Effector memory CD4-positive, alpha-beta T cell (primary cell): ENCODE measurements around the gene RHBDF1.

ENCODE experiments used
- DNase-seq, 3 donors: peaks; one replicate each; pipeline ENCODE4 v3.0.0-alpha.2; 2020
- H3K27ac ChIP-seq: 2 replicates; pipeline ENCODE4 v1.7.0; 2013; ENCODE audit warnings: mild to moderate bottlenecking, low read length, moderate library complexity; ENCODE audit not compliant: insufficient read depth, poor library complexity, severe bottlenecking
- H3K27me3 ChIP-seq: replicated peaks from 2 replicates; pipeline ENCODE4 v1.7.0; 2013; ENCODE audit warnings: mild to moderate bottlenecking, low read length; ENCODE audit not compliant: insufficient read depth, control insufficient read depth, poor library complexity, severe bottlenecking
- H3K36me3 ChIP-seq: 2 replicates; pipeline ENCODE4 v1.7.0; 2013; ENCODE audit warnings: mild to moderate bottlenecking, low read length, moderate library complexity; ENCODE audit not compliant: control insufficient read depth, insufficient read depth
- H3K4me1 ChIP-seq: 2 replicates; pipeline ENCODE4 v1.7.0; 2013; ENCODE audit warnings: low read length, mild to moderate bottlenecking; ENCODE audit not compliant: control insufficient read depth, insufficient read depth, poor library complexity, severe bottlenecking
- H3K4me3 ChIP-seq: 2 replicates; pipeline ENCODE4 v1.7.0; 2013; ENCODE audit warnings: low read length, low read depth, mild to moderate bottlenecking; ENCODE audit not compliant: insufficient read depth, poor library complexity, severe bottlenecking
- H3K9me3 ChIP-seq: 2 replicates; pipeline ENCODE4 v1.7.0; 2013; ENCODE audit warnings: mild to moderate bottlenecking, low read length, moderate library complexity; ENCODE audit not compliant: control insufficient read depth

The RHBDF1 gene

GRCh38 chr16:63998-64913, 8.2 kb downstream of the RHBDF1 start:
- H3K27ac ChIP-seq, result no peak overlapping the region
- DNase-seq, result no peak
- no peaks in the 10 kb centered on the region for H3K27me3 ChIP-seq
- no peak overlapping the region for H3K4me3 ChIP-seq
- H3K4me1 ChIP-seq, result peaks cover 6% of the 10 kb centered on the region
- H3K36me3 ChIP-seq, result no peaks in the 10 kb centered on the region
- H3K9me3 ChIP-seq, result no peaks in the 10 kb centered on the region

DNA sequence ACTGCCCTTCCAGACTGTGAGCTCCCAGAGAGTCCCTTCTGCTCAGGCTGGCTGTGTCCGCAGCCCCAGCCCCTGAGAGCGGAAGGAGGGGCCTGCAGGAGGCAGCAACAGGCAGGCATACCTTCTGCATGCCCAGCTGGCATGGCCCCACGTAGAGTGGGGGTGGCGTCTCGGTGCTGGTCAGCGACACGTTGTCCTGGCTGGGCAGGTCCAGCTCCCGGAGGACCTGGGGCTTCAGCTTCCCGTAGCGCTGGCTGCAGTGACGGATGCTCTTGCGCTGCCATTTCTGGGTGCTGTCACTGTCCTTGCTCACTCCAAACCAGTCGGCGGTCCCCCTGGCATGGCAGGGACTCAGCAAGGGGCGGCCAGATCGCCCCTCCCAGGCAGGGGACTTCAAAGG, 9.0 kb downstream of the RHBDF1 start:
- Histone ChIP-seq H3K27ac (no peak overlapping the region), H3K4me3 (no peak overlapping the region), H3K4me1 (peaks cover 6% of the 10 kb centered on the region), H3K9me3 (no peaks in the 10 kb centered on the region), H3K27me3 (no peaks in the 10 kb centered on the region), H3K36me3 (no peaks in the 10 kb centered on the region)
- no peak for DNase-seq

DNA sequence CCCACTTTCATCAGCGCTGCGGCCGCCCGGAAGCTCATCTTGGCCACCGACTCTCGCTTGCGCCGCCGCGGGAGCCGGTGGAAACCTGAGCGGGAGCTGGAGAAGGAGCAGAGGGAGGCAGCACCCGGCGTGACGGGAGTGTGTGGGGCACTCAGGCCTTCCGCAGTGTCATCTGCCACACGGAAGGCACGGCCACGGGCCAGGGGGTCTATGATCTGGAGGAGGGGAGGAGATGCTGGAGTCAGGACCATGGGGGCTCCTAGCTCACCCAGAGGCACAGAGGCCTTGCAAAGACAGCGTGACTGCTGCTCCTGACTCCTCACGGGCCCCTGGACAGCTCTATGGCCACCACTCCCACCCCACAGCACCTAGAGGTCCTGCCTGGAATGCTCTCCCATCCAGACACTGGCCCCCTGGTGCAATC, 9.5 kb downstream of the RHBDF1 start:
- H3K27ac ChIP-seq, result no peak overlapping the region
- peaks cover 6% of the 10 kb centered on the region for H3K4me1 ChIP-seq
- no peaks in the 10 kb centered on the region for H3K36me3 ChIP-seq
- no peak for DNase-seq
- H3K4me3 ChIP-seq, result no peak overlapping the region
- no peaks in the 10 kb centered on the region for H3K9me3 ChIP-seq
- no peaks in the 10 kb centered on the region for H3K27me3 ChIP-seq

GRCh38 chr16:62283-62967, 10.0 kb downstream of the RHBDF1 start:
- H3K27me3 ChIP-seq, result no peaks in the 10 kb centered on the region
- H3K27ac ChIP-seq, result no peak overlapping the region
- H3K4me1 ChIP-seq, result peaks cover 6% of the 10 kb centered on the region
- no peak for DNase-seq
- no peaks in the 10 kb centered on the region for H3K9me3 ChIP-seq
- no peak overlapping the region for H3K4me3 ChIP-seq
- H3K36me3 ChIP-seq, result no peaks in the 10 kb centered on the region

DNA sequence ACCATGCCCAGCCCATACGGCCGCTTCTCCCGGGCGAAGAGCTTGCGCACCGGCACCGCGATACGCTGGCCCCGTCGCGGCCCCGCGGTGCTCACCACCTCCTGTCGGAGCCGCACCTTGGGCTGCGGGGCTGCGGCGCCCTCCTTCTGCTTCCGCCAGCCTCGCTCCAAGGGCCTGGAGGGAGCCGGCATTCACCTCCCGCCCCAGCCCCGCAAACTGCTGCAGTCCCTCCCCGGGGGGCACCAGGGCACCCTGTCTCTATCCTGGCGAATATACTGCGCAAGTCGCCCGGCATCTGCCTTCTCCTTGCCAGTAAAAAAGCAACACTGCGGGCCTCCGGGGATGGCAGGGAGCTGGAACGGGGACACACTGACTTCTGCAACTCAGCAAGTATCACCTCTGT, 10.6 kb downstream of the RHBDF1 start:
- Histone ChIP-seq H3K4me3 (no peak overlapping the region), H3K9me3 (no peaks in the 10 kb centered on the region), H3K36me3 (no peaks in the 10 kb centered on the region), H3K27ac (no peak overlapping the region), H3K4me1 (peaks cover 6% of the 10 kb centered on the region), H3K27me3 (no peaks in the 10 kb centered on the region)
- DNase-seq, result no peak

GRCh38 chr16:60929-61878, 11.2 kb downstream of the RHBDF1 start:
- H3K9me3 ChIP-seq, result no peaks in the 10 kb centered on the region
- peaks cover 6% of the 10 kb centered on the region for H3K4me1 ChIP-seq
- no peak overlapping the region for H3K4me3 ChIP-seq
- H3K36me3 ChIP-seq, result no peaks in the 10 kb centered on the region
- H3K27ac ChIP-seq, result no peak overlapping the region
- H3K27me3 ChIP-seq, result no peaks in the 10 kb centered on the region
- DNase-seq, result no peak

DNA sequence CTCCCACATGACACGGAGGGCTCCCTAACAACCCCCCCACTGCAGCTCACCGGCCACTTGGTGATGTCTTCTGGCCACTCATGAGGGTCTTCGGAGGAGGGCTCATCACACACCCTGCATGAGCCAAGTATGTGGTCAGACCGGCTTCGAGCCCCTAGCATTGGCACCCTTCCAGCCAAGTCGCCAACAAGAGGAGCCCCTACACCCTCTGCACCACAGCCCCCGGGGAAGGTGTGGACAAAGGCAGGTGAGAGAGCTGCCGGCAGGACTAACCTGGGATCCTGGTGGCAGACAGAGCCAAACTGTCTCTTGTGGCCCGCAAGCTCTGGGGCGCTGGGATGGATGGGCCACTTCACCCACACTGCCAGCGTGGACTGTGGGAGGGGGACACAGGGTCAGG, 12.3 kb downstream of the RHBDF1 start:
- H3K27me3 ChIP-seq, result no peaks in the 10 kb centered on the region
- H3K27ac ChIP-seq, result no peak overlapping the region
- no peak for DNase-seq
- no peaks in the 10 kb centered on the region for H3K9me3 ChIP-seq
- no peaks in the 10 kb centered on the region for H3K4me1 ChIP-seq
- no peaks in the 10 kb centered on the region for H3K36me3 ChIP-seq
- H3K4me3 ChIP-seq, result no peak overlapping the region

- no peaks in the 10 kb centered on the region for H3K36me3 ChIP-seq
- no peak for DNase-seq
These were observed 12.9 kb downstream of the RHBDF1 start for GRCh38 chr16:59440-60059.

More at GRCh38 chr16:59440-60059, 12.9 kb downstream of the RHBDF1 start:
- H3K9me3 ChIP-seq, result no peaks in the 10 kb centered on the region
- H3K4me1 ChIP-seq, result no peaks in the 10 kb centered on the region
- H3K27me3 ChIP-seq, result no peaks in the 10 kb centered on the region
- H3K27ac ChIP-seq, result no peak overlapping the region
- H3K4me3 ChIP-seq, result no peak overlapping the region
